ENCODE results near the gene PMPCA. TPM values are rescaled to one million over a fixed set of nuclear protein-coding genes. Genes with fewer than 3 reads are reported as not detected.

Gene PMPCA
- polyA plus RNA-seq, 1 of the 3 experiments (the other 2 are of a cell fraction), result 125 TPM

- no peaks in the 10 kb centered on the region for H3K9me2 ChIP-seq
- ChIA-PET POLR2A (no interaction called here), CTCF (interaction anchor here (3.5 kb wide), 1 partner anchor 11 kb away, joined by 14 read pairs; the partner anchor contains the start of gene INPP5E)
- no peaks in the 10 kb centered on the region for H4K20me1 ChIP-seq (ENCODE audit: insufficient read depth)
- no peak overlapping the region for H3K27ac ChIP-seq (ENCODE audit: low read depth in 2 of 2, low read length in 1 of 2)
- H3K4me2 ChIP-seq, result no peak overlapping the region
- no peaks in the 10 kb centered on the region for H3K79me2 ChIP-seq (ENCODE audit: insufficient read depth)
- peaks cover 56 to 82% of the 10 kb centered on the region in 2 experiments for H3K36me3 ChIP-seq (replicated peaks in 1 of 2; ENCODE audit: control insufficient read depth in 1 of 2, insufficient read depth in 2 of 2, low read length in 1 of 2)
- no peak for DNase-seq
- TF ChIP-seq NRF1 (IDR thresholded peaks at IDR 0.05; ENCODE audit: low read depth, low read length) (no peak), CTCF (IDR thresholded peaks at IDR 0.05) (peak; percentile 15; the same call in 1 of the 2 replicates)
- no peak overlapping the region for H3K4me3 ChIP-seq (ENCODE audit: low read depth in 2 of 2, low read length in 1 of 2)
- 96% methylated on average over 26 of the region's 26 CpGs for WGBS (ENCODE audit: low lambda C conversion rate)
- no peaks in the 10 kb centered on the region for H3K9me3 ChIP-seq
- H3K9ac ChIP-seq, result no peak overlapping the region
- H3K4me1 ChIP-seq (ENCODE audit: control insufficient read depth in 1 of 2, insufficient read depth in 2 of 2, low read depth in 1 of 2, low read length in 1 of 2), result no peaks in the 10 kb centered on the region
- no peak overlapping the region for H2AFZ ChIP-seq (ENCODE audit: low read depth)
- no peaks in the 10 kb centered on the region for H3K27me3 ChIP-seq (ENCODE audit: insufficient read depth)
- peaks cover under 1% of the 10 kb centered on the region for H3F3A ChIP-seq (replicated peaks; ENCODE audit: insufficient read depth)
These were observed 40.9 kb downstream of the PMPCA start for GRCh38 chr9:136451221-136451877.

GRCh38 chr9:136453326-136453725 lies 42.9 kb downstream of the PMPCA start:
- POLR2A ChIA-PET, result no interaction called here
- peaks cover 48 to 79% of the 10 kb centered on the region in 2 experiments for H3K36me3 ChIP-seq (replicated peaks in 1 of 2; ENCODE audit: control insufficient read depth in 1 of 2, insufficient read depth in 2 of 2, low read length in 1 of 2)
- no peaks in the 10 kb centered on the region for H3K4me1 ChIP-seq (ENCODE audit: control insufficient read depth in 1 of 2, insufficient read depth in 2 of 2, low read depth in 1 of 2, low read length in 1 of 2)
- H2AFZ ChIP-seq (ENCODE audit: low read depth), result no peak overlapping the region
- H3F3A ChIP-seq (replicated peaks; ENCODE audit: insufficient read depth), result no peaks in the 10 kb centered on the region
- no peak overlapping the region for H3K4me2 ChIP-seq
- no peak overlapping the region for H3K9ac ChIP-seq
- H3K4me3 ChIP-seq (ENCODE audit: low read depth in 2 of 2, low read length in 1 of 2), result no peak overlapping the region
- TF ChIP-seq USF1 (IDR thresholded peaks at IDR 0.05; ENCODE audit: borderline replicate concordance, low read depth) (no peak), FOXJ3 (CRISPR knock-in tag; IDR thresholded peaks at IDR 0.05) (no peak), NRF1 (IDR thresholded peaks at IDR 0.05; ENCODE audit: low read depth, low read length) (no peak), POLR2AphosphoS5 (IDR thresholded peaks at IDR 0.05; ENCODE audit: low read depth, low read length) (no peak), MAX (IDR thresholded peaks at IDR 0.05; ENCODE audit: low read depth) (no peak), RCOR1 (IDR thresholded peaks at IDR 0.05; ENCODE audit: low read length) (no peak), GATA2 (CRISPR knock-in tag; IDR thresholded peaks at IDR 0.05) (no peak), GABPA (IDR thresholded peaks at IDR 0.05; ENCODE audit: low read depth) (no peak), RFX5 (IDR thresholded peaks at IDR 0.05; ENCODE audit: low read length) (no peak), ELF1 (IDR thresholded peaks at IDR 0.05) (no peak), SMC3 (IDR thresholded peaks at IDR 0.05; ENCODE audit: low read depth, low read length) (no peak)
- no peaks in the 10 kb centered on the region for H3K9me3 ChIP-seq
- no peaks in the 10 kb centered on the region for H3K27me3 ChIP-seq (ENCODE audit: insufficient read depth)
- CTCF ChIA-PET, result interaction anchor here (1.2 to 3.5 kb wide), 3 partner anchors 13 to 390 kb away, joined by 3 to 14 read pairs (median 3); partner anchors contain the start of gene INPP5E
- H3K79me2 ChIP-seq (ENCODE audit: insufficient read depth), result no peaks in the 10 kb centered on the region
- no peak overlapping the region for H3K27ac ChIP-seq (ENCODE audit: low read depth in 2 of 2, low read length in 1 of 2)
- no peaks in the 10 kb centered on the region for H3K9me2 ChIP-seq
- no peaks in the 10 kb centered on the region for H4K20me1 ChIP-seq (ENCODE audit: insufficient read depth)
- no peak for DNase-seq
- WGBS (ENCODE audit: low lambda C conversion rate), result 96% methylated on average over 11 of the region's 11 CpGs

Data from SK-N-SH (cell line).